MCF 10A (cell line): ENCODE data around the gene KCNQ5. TPM values are rescaled to one million over a fixed set of nuclear protein-coding genes. Genes with fewer than 3 reads are reported as not detected.

Experiments used
- BruUV-seq: library from RNA; stranded (reverse); fragments of 400-500 nt; replicated peaks from 2 replicates; lab custom pipeline; 2021; lab: Mats Ljungman, UMichigan
- CTCF ChIA-PET: fragments of 300-600 bp; sonication (Branson Sonifier 250); formaldehyde crosslinking; extraction: SDS; loops from one replicate; lab custom pipeline; 2021; ENCODE audit warnings: antibody characterized with exemption, inconsistent platforms; lab: Yijun Ruan, JAX
- POLR2A ChIA-PET: fragments of 300-600, 350-650 bp; sonication (Branson Sonifier 250); formaldehyde crosslinking; extraction: SDS; loops from one replicate; lab custom pipeline; 2020; ENCODE audit warnings: antibody characterized with exemption, inconsistent platforms; lab: Yijun Ruan, JAX
- DNase-seq: peaks from one replicate; pipeline ENCODE4 v3.0.0-alpha.2; 2018; ENCODE audit not compliant: unreplicated experiment
- H3K27ac Mint-ChIP-seq: one replicate; pipeline ENCODE4 v1.8.0; 2022; ENCODE audit warnings: mild to moderate bottlenecking, low read depth, mixed read lengths; ENCODE audit not compliant: unreplicated experiment
- H3K27me3 Mint-ChIP-seq: one replicate; pipeline ENCODE4 v1.8.0; 2022; ENCODE audit warnings: mixed read lengths; ENCODE audit not compliant: insufficient read depth, unreplicated experiment
- H3K36me3 Mint-ChIP-seq: one replicate; pipeline ENCODE4 v1.8.0; 2022; ENCODE audit warnings: mild to moderate bottlenecking, moderate library complexity, mixed read lengths; ENCODE audit not compliant: insufficient read depth, unreplicated experiment
- H3K4me1 Mint-ChIP-seq: one replicate; pipeline ENCODE4 v1.8.0; 2022; ENCODE audit warnings: mixed read lengths; ENCODE audit not compliant: insufficient read depth, unreplicated experiment
- H3K4me3 Mint-ChIP-seq: one replicate; pipeline ENCODE4 v1.8.0; 2022; ENCODE audit warnings: mild to moderate bottlenecking, moderate library complexity, mixed read lengths; ENCODE audit not compliant: unreplicated experiment
- H3K9me3 Mint-ChIP-seq: one replicate; pipeline ENCODE4 v1.8.0; 2022; ENCODE audit warnings: mixed read lengths; ENCODE audit not compliant: unreplicated experiment
- CTCF ChIP-seq: fragments of 200-600 bp; IDR thresholded peaks from one replicate; pipeline ENCODE4 v1.8.0; 2022; ENCODE audit warnings: antibody characterized with exemption, mild to moderate bottlenecking; ENCODE audit not compliant: unreplicated experiment
- intact Hi-C: fragments of 100-400 bp; cut with micrococcal nuclease; formaldehyde crosslinking; loops from 2 replicates; pipeline ENCODE4 v1.14.1; 2022
- total RNA-seq: library from RNA; stranded (reverse); gene quantifications from 2 replicates; pipeline ENCODE4 v1.2.3, GENCODE V29; 2022

Gene KCNQ5
- total RNA-seq, 1 experiment from 2014 or later, result 10.3 TPM

GRCh38 chr6:72876256-72876655, 254.4 kb downstream of the KCNQ5 start:
- H3K36me3 Mint-ChIP-seq, result no peaks in the 10 kb centered on the region
- H3K27me3 Mint-ChIP-seq, result no peaks in the 10 kb centered on the region
- H3K4me3 Mint-ChIP-seq, result no peak overlapping the region
- intact Hi-C loops, result no loop called here
- no peaks in the 10 kb centered on the region for H3K9me3 Mint-ChIP-seq
- peaks cover 5% of the 10 kb centered on the region for H3K4me1 Mint-ChIP-seq
- ChIA-PET POLR2A (interaction anchor here (0.7 kb wide), 1 partner anchor 171 kb away, joined by 3 read pairs; no protein-coding TSS in a partner anchor), CTCF (interaction anchor here (0.6 kb wide), 1 partner anchor 124 kb away, joined by 3 read pairs; no protein-coding TSS in a partner anchor)
- no peak overlapping the region for H3K27ac Mint-ChIP-seq
- DNase-seq, result no peak
- no TSS peak for BruUV-seq
- no peak for TF ChIP-seq CTCF

GRCh38 chr6:72886170-72886569, 264.3 kb downstream of the KCNQ5 start:
- intact Hi-C loops, result no loop called here
- POLR2A ChIA-PET, result interaction anchor here (1.2 kb wide), 1 partner anchor 60 kb away, joined by 3 read pairs; no protein-coding TSS in a partner anchor
- no TSS peak for BruUV-seq
- no peaks in the 10 kb centered on the region for H3K4me1 Mint-ChIP-seq
- DNase-seq, result no peak
- H3K27ac Mint-ChIP-seq, result no peak overlapping the region
- no peaks in the 10 kb centered on the region for H3K27me3 Mint-ChIP-seq
- H3K9me3 Mint-ChIP-seq, result peaks cover 20% of the 10 kb centered on the region
- CTCF ChIA-PET, result interaction anchor here (0.6 kb wide), 1 partner anchor 73 kb away, joined by 4 read pairs; no protein-coding TSS in a partner anchor
- H3K4me3 Mint-ChIP-seq, result no peak overlapping the region
- H3K36me3 Mint-ChIP-seq, result peaks cover 7% of the 10 kb centered on the region
- TF ChIP-seq CTCF, result no peak

- TF ChIP-seq CTCF, result no peak
- peaks cover 6% of the 10 kb centered on the region for H3K4me1 Mint-ChIP-seq
- H3K27me3 Mint-ChIP-seq, result no peaks in the 10 kb centered on the region
- ChIA-PET CTCF (no interaction called here), POLR2A (no interaction called here)
- H3K9me3 Mint-ChIP-seq, result peaks cover 20% of the 10 kb centered on the region
- H3K27ac Mint-ChIP-seq, result no peak overlapping the region
- intact Hi-C loops, result no loop called here
- no peak overlapping the region for H3K4me3 Mint-ChIP-seq
- DNase-seq, result no peak
- BruUV-seq, result no TSS peak
- H3K36me3 Mint-ChIP-seq, result no peaks in the 10 kb centered on the region
Observed at GRCh38 chr6:72890233-72890632, 268.4 kb downstream of the KCNQ5 start.

GRCh38 chr6:72890671-72891070, 268.8 kb downstream of the KCNQ5 start:
- H3K4me3 Mint-ChIP-seq, result no peak overlapping the region
- BruUV-seq, result no TSS peak
- intact Hi-C loops, result no loop called here

More at GRCh38 chr6:72890671-72891070, 268.8 kb downstream of the KCNQ5 start:
- peaks cover 17% of the 10 kb centered on the region for H3K9me3 Mint-ChIP-seq
- TF ChIP-seq CTCF, result no peak
- ChIA-PET CTCF (no interaction called here), POLR2A (no interaction called here)
- H3K4me1 Mint-ChIP-seq, result peaks cover 6% of the 10 kb centered on the region
- no peaks in the 10 kb centered on the region for H3K27me3 Mint-ChIP-seq
- no peak for DNase-seq
- H3K27ac Mint-ChIP-seq, result no peak overlapping the region
- no peaks in the 10 kb centered on the region for H3K36me3 Mint-ChIP-seq
